ENCODE results near the gene LSM12. TPM values are rescaled to one million over a fixed set of nuclear protein-coding genes. Genes with fewer than 3 reads are reported as not detected.

Gene LSM12
- total RNA-seq, 1 experiment from 2014 or later = 85.5 TPM

DNA sequence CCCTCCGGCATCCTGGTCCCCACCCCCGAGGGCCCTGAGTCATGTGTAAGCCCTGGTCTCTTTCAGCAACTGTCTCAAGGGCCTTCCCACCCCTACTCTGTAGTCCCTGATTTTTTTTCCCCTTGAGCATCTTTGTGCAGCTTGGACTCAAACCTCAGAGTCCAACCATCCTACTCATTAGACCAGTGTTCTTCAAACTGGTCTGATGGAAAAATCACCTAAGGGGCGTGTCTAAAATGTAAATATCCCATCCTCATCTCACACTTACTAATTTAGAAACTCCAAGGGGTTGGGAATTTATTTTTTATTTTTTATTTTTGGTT, 4.7 kb upstream of the LSM12 start:
- H3K27ac Mint-ChIP-seq (ENCODE audit: unreplicated experiment) = peak overlapping the region; percentile 100
- intact Hi-C loops (cut with micrococcal nuclease; ENCODE audit: unreplicated experiment) = loop anchor here (2.0 kb wide), 1 partner anchor 52 kb away; the partner anchor contains the start of gene HDAC5
- peaks cover 4% of the 10 kb centered on the region for H3K36me3 ChIP-seq (ENCODE audit: control insufficient read depth, insufficient read depth, low read length)
- TSS peak; percentile 64 for BruUV-seq (replicated peaks)
- no peaks in the 10 kb centered on the region for H3K9me3 Mint-ChIP-seq (ENCODE audit: unreplicated experiment)
- H3K4me1 ChIP-seq = peaks cover 19% of the 10 kb centered on the region
- no peaks in the 10 kb centered on the region for H3K9me3 ChIP-seq
- no peaks in the 10 kb centered on the region for H3K27me3 ChIP-seq (replicated peaks; ENCODE audit: control insufficient read depth, insufficient read depth, low read length)
- peak overlapping the region; percentile 89 for H3K4me3 ChIP-seq (ENCODE audit: low read depth, low read length)
- TF ChIP-seq, protein P1, sequence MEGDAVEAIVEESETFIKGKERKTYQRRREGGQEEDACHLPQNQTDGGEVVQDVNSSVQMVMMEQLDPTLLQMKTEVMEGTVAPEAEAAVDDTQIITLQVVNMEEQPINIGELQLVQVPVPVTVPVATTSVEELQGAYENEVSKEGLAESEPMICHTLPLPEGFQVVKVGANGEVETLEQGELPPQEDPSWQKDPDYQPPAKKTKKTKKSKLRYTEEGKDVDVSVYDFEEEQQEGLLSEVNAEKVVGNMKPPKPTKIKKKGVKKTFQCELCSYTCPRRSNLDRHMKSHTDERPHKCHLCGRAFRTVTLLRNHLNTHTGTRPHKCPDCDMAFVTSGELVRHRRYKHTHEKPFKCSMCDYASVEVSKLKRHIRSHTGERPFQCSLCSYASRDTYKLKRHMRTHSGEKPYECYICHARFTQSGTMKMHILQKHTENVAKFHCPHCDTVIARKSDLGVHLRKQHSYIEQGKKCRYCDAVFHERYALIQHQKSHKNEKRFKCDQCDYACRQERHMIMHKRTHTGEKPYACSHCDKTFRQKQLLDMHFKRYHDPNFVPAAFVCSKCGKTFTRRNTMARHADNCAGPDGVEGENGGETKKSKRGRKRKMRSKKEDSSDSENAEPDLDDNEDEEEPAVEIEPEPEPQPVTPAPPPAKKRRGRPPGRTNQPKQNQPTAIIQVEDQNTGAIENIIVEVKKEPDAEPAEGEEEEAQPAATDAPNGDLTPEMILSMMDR (IDR thresholded peaks at IDR 0.05; ENCODE audit: insufficient read depth in 1 of 2, low read depth in 1 of 2, low read length in 1 of 2, severe bottlenecking in 1 of 2, unreplicated experiment in 1 of 2) = no peak
- DNase-seq = no peak
- CTCF ChIA-PET = no interaction called here
- POLR2A ChIA-PET = interaction anchor here (0.5 to 0.8 kb wide), 2 partner anchors 12 to 52 kb away, joined by 4 read pairs; partner anchors contain the start of gene HDAC5
- peak overlapping the region; percentile 96 for H3K4me3 Mint-ChIP-seq (ENCODE audit: unreplicated experiment)
- peaks cover 15% of the 10 kb centered on the region for H3K4me1 Mint-ChIP-seq (ENCODE audit: low read depth, unreplicated experiment)
- H3K27me3 Mint-ChIP-seq (ENCODE audit: insufficient read depth, unreplicated experiment) = no peaks in the 10 kb centered on the region
- peaks cover 36% of the 10 kb centered on the region for H3K36me3 Mint-ChIP-seq (ENCODE audit: insufficient read depth, unreplicated experiment)

GRCh38 chr17:44070455-44071197, 4.2 kb upstream of the LSM12 start, which contains the start of gene G6PC3:
G6PC3 (plus strand) TSS chr17:44070735; CDS start chr17:44070966, 231 bp downstream.
- H3K4me3 ChIP-seq (ENCODE audit: low read depth, low read length) = peak within 1 kb of the TSS; percentile 89
- peaks cover 4% of the 10 kb centered on the region for H3K36me3 ChIP-seq (ENCODE audit: control insufficient read depth, insufficient read depth, low read length)
- TF ChIP-seq, protein P1 (IDR thresholded peaks at IDR 0.05; ENCODE audit: insufficient read depth in 1 of 2, low read depth in 1 of 2, low read length in 1 of 2, severe bottlenecking in 1 of 2, unreplicated experiment in 1 of 2) = no peak
- no peaks in the 10 kb centered on the region for H3K27me3 ChIP-seq (replicated peaks; ENCODE audit: control insufficient read depth, insufficient read depth, low read length)
- BruUV-seq (replicated peaks) = no TSS peak
- Mint-ChIP-seq H3K4me3 (ENCODE audit: unreplicated experiment) (peak within 1 kb of the TSS; percentile 96), H3K4me1 (ENCODE audit: low read depth, unreplicated experiment) (peaks cover 15% of the 10 kb centered on the region), H3K27ac (ENCODE audit: unreplicated experiment) (peak within 1 kb of the TSS; percentile 100), H3K36me3 (ENCODE audit: insufficient read depth, unreplicated experiment) (peaks cover 38% of the 10 kb centered on the region), H3K9me3 (ENCODE audit: unreplicated experiment) (no peaks in the 10 kb centered on the region), H3K27me3 (ENCODE audit: insufficient read depth, unreplicated experiment) (no peaks in the 10 kb centered on the region)
- intact Hi-C loops (cut with micrococcal nuclease; ENCODE audit: unreplicated experiment) = loop anchor here (2.0 kb wide), 1 partner anchor 52 kb away; the partner anchor contains the start of gene HDAC5
- POLR2A ChIA-PET = interaction anchor here (0.6 to 1.1 kb wide), 6 partner anchors 39 to 357 kb away, joined by 3 to 14 read pairs (median 6); partner anchors contain the start of gene HDAC5
- CTCF ChIA-PET = interaction anchor here (0.6 to 1.0 kb wide), 3 partner anchors 13 to 315 kb away, joined by 3 to 5 read pairs (median 3); partner anchors contain the start of gene HDAC5
- peak; percentile 98 to 99 for DNase-seq
- no peaks in the 10 kb centered on the region for H3K9me3 ChIP-seq
- H3K4me1 ChIP-seq = peaks cover 19% of the 10 kb centered on the region

- no peaks in the 10 kb centered on the region for H3K27me3 Mint-ChIP-seq (ENCODE audit: insufficient read depth, unreplicated experiment)
- Histone ChIP-seq H3K9me3 (no peaks in the 10 kb centered on the region), H3K27me3 (replicated peaks; ENCODE audit: control insufficient read depth, insufficient read depth, low read length) (no peaks in the 10 kb centered on the region), H3K4me1 (peaks cover 19% of the 10 kb centered on the region), H3K4me3 (ENCODE audit: low read depth, low read length) (peak overlapping the region; percentile 89), H3K36me3 (ENCODE audit: control insufficient read depth, insufficient read depth, low read length) (no peaks in the 10 kb centered on the region)
- TF ChIP-seq, protein P1 (IDR thresholded peaks at IDR 0.05; ENCODE audit: insufficient read depth in 1 of 2, low read depth in 1 of 2, low read length in 1 of 2, severe bottlenecking in 1 of 2, unreplicated experiment in 1 of 2) = no peak
- peak overlapping the region; percentile 96 for H3K4me3 Mint-ChIP-seq (ENCODE audit: unreplicated experiment)
- ChIA-PET POLR2A (interaction anchor here (0.6 to 1.1 kb wide), 6 partner anchors 24 to 357 kb away, joined by 3 to 14 read pairs (median 6); partner anchors contain the start of gene HDAC5), CTCF (interaction anchor here (0.6 to 1.0 kb wide), 4 partner anchors 14 to 710 kb away, joined by 3 to 6 read pairs (median 4); partner anchors contain the start of gene HDAC5)
- peaks cover 15% of the 10 kb centered on the region for H3K4me1 Mint-ChIP-seq (ENCODE audit: low read depth, unreplicated experiment)
- TSS peak; percentile 22 for BruUV-seq (replicated peaks)
- H3K9me3 Mint-ChIP-seq (ENCODE audit: unreplicated experiment) = no peaks in the 10 kb centered on the region
- H3K27ac Mint-ChIP-seq (ENCODE audit: unreplicated experiment) = peak overlapping the region; percentile 100
- peak in 1 of 2 experiments; percentile 42 for DNase-seq
- intact Hi-C loops (cut with micrococcal nuclease; ENCODE audit: unreplicated experiment) = loop anchor here (2.0 kb wide), 1 partner anchor 53 kb away; the partner anchor contains the start of gene HDAC5
- peaks cover 40% of the 10 kb centered on the region for H3K36me3 Mint-ChIP-seq (ENCODE audit: insufficient read depth, unreplicated experiment)
Measured at GRCh38 chr17:44069974-44070454, 3.5 kb upstream of the LSM12 start.
